C1 segment of cervical spinal cord (tissue), 14 donors: ENCODE results near the gene PLXNB1.

Experiments used
- DNase-seq, 14 donors: peaks; one replicate each; lab custom pipeline; 2025; lab: John Stamatoyannopoulos, UW

The PLXNB1 gene

DNA sequence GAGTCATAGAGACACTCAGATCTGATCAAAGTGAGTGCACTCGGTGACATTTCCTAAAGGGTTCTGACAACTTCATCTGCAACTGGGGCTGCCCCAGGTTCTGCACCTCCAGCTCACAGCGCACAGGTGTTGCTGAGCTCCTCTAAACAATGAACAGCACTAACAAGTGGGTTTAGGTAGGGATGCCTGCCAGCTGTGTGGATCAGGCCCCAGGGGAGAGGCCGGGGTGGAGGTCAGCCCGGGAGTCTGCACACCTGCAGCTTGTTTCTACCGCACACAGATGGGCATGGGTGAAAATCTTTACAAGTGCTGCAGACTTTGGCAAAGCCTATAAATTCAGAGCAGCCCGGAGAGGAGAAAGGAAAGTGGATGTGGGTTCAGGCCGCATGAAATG, 57.5 kb downstream of the PLXNB1 start:
- DNase-seq, result no peak

DNA sequence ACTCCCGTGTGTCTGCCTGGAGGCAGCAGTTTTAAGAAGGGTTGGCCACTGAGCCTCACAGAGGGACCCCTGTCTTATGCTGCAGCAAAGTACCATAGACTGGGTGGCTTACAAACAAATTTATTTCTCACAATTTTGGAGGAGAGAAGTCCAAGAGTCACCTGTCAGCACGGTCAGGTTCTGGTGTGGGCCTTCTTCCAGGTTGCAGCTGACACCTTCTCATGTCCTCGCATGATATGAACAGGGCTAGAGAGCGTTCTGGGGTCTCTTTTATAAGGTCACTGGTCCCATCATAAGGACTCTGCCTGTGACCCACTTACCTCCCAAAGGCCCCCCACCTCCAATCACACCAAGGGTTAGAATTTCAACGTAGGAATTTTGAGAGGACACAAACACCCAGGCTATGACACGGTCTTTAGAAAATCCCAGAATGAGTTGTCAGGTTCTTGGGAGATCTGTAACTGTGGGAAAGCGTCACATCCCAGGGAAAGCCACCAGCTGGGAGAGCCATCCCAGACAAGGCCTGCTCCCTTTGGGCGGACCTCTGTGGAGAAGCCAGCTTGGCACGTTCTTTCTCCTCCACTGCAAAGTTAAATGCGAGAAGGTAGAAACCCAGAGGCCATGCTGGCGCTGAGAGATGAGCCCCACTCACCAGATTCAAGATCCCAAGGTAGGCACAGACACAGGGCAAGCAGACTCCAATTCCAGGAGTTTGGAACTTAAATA, 58.1 kb downstream of the PLXNB1 start, which contains the start of gene FBXW12:
Gene FBXW12 (plus strand): TSS at position 569 of the 726 bp plus-strand sequence. CDS start 549 bp downstream, outside the sequence.
- peak in 1 of 14 donors; percentile 27 for DNase-seq

DNA sequence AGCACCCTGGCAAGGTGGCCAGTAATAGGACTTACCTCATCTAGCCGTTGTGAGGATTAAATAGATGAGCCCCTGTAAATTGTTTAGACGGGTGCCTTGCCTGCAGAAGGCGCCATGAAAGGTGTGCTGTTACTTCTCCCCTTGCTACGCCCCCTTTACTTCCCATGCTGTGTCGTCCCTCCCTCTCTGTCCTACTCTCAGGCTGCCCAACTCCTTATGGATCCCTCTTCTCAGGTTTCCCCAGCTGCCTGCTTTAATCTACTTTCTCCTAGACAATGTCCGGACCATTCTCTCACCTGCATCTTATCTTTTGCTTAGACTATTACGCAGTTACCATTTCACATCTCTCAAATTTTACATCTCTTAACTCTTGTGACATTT, 59.6 kb downstream of the PLXNB1 start:
- no peak for DNase-seq

DNA sequence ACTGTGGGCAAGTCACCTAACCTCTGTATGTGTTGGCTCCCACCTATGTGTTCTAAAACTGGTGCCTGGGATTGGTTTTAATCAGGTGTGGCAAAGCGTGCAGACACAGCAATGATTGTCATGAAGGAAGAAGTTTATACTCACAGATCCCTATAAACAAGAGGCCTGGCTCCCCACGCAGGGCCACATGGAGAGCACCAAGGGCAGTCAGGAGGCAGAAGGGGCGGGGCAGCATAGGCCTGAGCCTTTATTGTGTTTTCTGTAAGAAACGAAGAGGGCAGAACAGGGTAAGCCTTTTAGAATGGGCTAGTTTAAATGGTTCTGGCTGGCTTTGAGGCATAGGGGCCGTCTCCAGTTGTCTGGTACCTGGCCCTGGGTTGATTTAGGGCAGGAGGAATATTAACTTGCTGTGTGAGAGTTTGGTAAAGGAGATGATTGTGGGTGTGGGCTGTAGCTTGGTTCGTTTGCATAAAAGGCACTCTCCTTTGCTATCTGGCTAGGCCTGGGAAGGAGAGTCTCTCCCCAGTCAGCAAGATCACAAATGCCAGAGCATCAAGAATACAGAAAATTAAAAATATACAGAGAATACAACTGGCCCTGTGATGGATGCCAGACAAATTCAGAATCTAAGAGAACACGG, 60.1 kb downstream of the PLXNB1 start:
- DNase-seq, result peak in 1 of 14 donors; percentile 57

DNA sequence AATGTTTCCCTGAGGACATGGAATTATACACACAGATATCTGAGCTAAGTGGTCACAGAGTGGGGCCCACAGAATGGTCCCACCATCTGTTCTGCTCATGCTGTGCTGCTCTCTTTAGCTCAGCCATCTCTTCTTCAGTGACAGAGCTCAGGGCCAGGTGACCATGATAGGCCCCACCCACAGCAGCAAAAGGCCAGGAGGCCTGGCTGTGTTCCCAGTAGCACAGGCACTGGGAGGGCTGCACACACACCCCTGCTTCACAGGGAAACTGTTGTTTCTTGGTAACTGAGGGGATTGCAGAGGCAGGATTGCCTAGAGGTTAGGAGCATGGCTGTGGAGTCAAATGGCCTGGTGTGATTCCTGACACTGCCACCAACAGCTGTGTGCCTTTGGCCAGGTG, 62.7 kb downstream of the PLXNB1 start:
- DNase-seq, result peak in 5 of 14 donors; percentile 5 to 98 (median 7)

DNA sequence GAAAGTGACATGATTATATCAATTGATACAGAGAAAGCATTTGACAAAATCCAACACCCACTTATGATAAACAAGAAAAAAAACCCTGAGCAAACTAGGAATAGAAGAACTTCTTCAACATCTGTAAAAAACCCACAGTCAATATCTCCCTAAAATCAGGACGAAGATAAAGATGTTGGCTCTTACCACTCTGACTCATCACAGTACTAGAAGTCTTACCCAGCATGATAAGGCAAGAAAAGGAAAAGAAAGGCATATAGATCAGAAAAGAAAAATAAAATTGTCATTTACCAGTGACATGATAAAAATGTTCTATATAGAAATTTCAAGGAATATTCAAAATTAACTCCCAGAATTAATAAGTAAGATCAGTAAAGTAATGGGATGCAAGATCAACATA, 65.0 kb downstream of the PLXNB1 start:
- no peak for DNase-seq

DNA sequence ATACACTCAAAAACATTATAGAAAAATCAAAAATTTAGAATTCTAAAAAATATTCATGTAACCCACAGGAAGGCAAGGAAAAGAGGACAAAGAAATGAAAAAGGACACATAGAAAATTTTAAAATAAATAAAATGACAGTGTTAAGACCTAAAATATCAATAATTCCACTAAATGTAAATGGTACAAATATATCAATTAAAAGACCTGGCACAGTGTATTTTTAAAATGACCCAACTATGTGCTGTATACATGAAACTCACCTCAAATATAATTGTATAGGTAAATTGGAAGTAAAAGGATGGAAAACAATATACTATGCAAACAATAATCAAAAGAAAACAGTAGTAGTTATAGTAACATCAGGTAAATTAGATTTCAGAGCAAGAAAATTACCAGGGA, 68.0 kb downstream of the PLXNB1 start:
- DNase-seq, result no peak

DNA sequence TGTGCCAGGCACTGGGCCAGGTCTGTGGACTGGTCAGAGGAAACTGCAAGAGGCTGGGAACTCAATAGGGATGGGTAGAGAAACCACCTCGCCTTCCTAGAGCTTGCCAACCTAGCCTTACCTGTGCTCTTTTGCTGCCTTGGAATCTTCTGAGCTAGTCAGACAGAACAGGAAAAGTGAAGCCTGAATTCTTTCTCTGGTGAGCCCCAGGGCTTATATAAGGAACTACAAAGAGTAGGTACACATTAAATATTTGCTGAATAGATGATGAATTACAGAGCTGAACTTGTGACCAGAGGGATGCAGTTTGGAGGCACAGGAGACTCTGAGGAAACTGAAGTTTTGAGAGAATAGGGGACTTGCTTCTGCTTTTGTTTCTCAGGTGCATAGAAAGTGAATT, 73.5 kb downstream of the PLXNB1 start:
- DNase-seq, result no peak

DNA sequence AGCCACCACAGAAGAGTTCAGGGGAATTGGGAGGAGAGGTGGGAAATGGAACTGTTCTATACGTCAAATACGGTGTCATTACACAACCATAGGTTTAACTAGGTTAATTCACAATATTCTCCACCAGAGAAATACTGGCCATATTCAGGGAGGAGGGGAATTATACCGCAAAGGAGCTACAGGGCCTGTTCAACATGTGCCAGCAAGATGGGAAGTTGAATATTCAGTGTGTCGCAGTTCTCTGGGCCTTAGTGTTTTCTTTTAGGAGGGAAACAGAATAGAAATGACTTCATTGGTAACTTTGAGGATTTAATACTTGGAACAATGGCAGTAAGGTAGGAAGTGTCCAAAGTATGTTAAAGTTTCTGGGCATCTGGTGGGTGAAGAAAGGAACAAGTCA, 75.9 kb downstream of the PLXNB1 start:
- no peak for DNase-seq
